ENCODE data around the gene DCDC1. TPM values are rescaled to one million over a fixed set of nuclear protein-coding genes. Genes with fewer than 3 reads are reported as not detected.

DCDC1 gene
- total RNA-seq, 1 experiment from 2014 or later = 0.58 TPM

DNA sequence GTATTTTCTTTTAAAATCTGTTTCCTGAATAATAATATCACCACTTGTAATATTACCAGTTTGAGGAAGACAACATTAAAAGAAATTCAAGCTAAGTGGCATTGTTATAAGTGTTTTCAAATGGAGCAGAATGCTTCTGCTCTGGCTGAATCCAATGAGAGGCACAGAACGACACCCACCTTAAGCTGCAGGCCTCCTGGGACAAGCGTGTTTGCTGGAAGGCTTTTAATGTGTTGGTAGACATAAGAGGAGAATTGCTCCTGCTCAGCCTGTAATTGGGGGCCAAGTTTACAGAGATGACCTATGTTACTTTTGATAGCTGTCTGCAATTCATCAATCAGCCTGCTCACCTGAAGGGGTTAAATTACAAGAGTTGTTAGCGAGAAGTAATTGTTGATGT lies 242.2 kb downstream of the DCDC1 start:
- H3K4me3 ChIP-seq (ENCODE audit: low read depth, low read length, poor library complexity, severe bottlenecking) = no peak overlapping the region
- no peak overlapping the region for H3K27ac ChIP-seq (ENCODE audit: low read depth, low read length, poor library complexity, severe bottlenecking)
- no peaks in the 10 kb centered on the region for H3K36me3 ChIP-seq (ENCODE audit: insufficient read depth, low read length, poor library complexity, severe bottlenecking)
- POLR2A ChIA-PET (ENCODE audit: low non-redundant PET) = no interaction called here
- CTCF ChIA-PET = no interaction called here
- TF ChIP-seq EZH2 (IDR thresholded peaks at IDR 0.05; ENCODE audit: borderline replicate concordance, low read depth, low read length, poor library complexity, severe bottlenecking) = no peak
- TF ChIP-seq, protein P1, sequence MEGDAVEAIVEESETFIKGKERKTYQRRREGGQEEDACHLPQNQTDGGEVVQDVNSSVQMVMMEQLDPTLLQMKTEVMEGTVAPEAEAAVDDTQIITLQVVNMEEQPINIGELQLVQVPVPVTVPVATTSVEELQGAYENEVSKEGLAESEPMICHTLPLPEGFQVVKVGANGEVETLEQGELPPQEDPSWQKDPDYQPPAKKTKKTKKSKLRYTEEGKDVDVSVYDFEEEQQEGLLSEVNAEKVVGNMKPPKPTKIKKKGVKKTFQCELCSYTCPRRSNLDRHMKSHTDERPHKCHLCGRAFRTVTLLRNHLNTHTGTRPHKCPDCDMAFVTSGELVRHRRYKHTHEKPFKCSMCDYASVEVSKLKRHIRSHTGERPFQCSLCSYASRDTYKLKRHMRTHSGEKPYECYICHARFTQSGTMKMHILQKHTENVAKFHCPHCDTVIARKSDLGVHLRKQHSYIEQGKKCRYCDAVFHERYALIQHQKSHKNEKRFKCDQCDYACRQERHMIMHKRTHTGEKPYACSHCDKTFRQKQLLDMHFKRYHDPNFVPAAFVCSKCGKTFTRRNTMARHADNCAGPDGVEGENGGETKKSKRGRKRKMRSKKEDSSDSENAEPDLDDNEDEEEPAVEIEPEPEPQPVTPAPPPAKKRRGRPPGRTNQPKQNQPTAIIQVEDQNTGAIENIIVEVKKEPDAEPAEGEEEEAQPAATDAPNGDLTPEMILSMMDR (conservative IDR thresholded peaks at IDR 0.05; ENCODE audit: low read depth, low read length) = no peak
- H3K9me3 ChIP-seq (ENCODE audit: low read depth, low read length, poor library complexity, severe bottlenecking) = peaks cover 10% of the 10 kb centered on the region
- no peaks in the 10 kb centered on the region for H3K4me1 ChIP-seq (ENCODE audit: insufficient read depth, low read length, poor library complexity, severe bottlenecking)
- BruUV-seq (replicated peaks) = no TSS peak
- H3K27me3 ChIP-seq (replicated peaks; ENCODE audit: insufficient read depth, low read depth, low read length, poor library complexity) = no peaks in the 10 kb centered on the region
- intact Hi-C loops (cut with micrococcal nuclease; ENCODE audit: unreplicated experiment) = no loop called here
- DNase-seq (ENCODE audit: low spot score) = no peak

GRCh38 chr11:31120428-31120827 lies 249.1 kb downstream of the DCDC1 start:
- TF ChIP-seq, protein P1 (conservative IDR thresholded peaks at IDR 0.05; ENCODE audit: low read depth, low read length) = no peak
- no peak for TF ChIP-seq EZH2 (IDR thresholded peaks at IDR 0.05; ENCODE audit: borderline replicate concordance, low read depth, low read length, poor library complexity, severe bottlenecking)
- no peak overlapping the region for H3K27ac ChIP-seq (ENCODE audit: low read depth, low read length, poor library complexity, severe bottlenecking)
- H3K4me3 ChIP-seq (ENCODE audit: low read depth, low read length, poor library complexity, severe bottlenecking) = no peak overlapping the region
- CTCF ChIA-PET = no interaction called here
- no TSS peak for BruUV-seq (replicated peaks)
- H3K27me3 ChIP-seq (replicated peaks; ENCODE audit: insufficient read depth, low read depth, low read length, poor library complexity) = no peaks in the 10 kb centered on the region
- no peak for DNase-seq (ENCODE audit: low spot score)
- H3K9me3 ChIP-seq (ENCODE audit: low read depth, low read length, poor library complexity, severe bottlenecking) = peaks cover 10% of the 10 kb centered on the region
- no peaks in the 10 kb centered on the region for H3K36me3 ChIP-seq (ENCODE audit: insufficient read depth, low read length, poor library complexity, severe bottlenecking)
- intact Hi-C loops (cut with micrococcal nuclease; ENCODE audit: unreplicated experiment) = loop anchor here (5.0 kb wide), 1 partner anchor 48 kb away; no protein-coding TSS in a partner anchor
- no peaks in the 10 kb centered on the region for H3K4me1 ChIP-seq (ENCODE audit: insufficient read depth, low read length, poor library complexity, severe bottlenecking)
- POLR2A ChIA-PET (ENCODE audit: low non-redundant PET) = no interaction called here

DNA sequence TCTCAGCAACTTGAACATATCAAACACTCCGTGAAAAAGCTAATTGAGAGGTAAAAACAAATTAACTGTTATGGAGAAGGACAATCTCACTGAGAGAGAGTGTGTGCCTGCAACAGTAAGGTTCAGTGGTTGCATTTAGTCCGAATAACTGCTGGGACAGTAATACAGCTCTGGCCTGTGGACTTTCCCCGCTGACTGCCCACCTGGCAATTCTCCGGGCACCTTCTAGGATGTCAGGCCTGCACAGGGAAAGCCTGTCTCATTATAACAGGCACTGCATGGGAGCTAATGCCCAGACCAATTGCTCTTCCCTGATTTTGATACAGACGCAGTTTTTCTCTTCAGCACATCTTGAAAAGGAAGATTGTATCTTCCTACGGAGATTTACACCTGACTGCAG lies 251.0 kb downstream of the DCDC1 start:
- Histone ChIP-seq H3K27ac (ENCODE audit: low read depth, low read length, poor library complexity, severe bottlenecking) (no peak overlapping the region), H3K36me3 (ENCODE audit: insufficient read depth, low read length, poor library complexity, severe bottlenecking) (no peaks in the 10 kb centered on the region), H3K4me3 (ENCODE audit: low read depth, low read length, poor library complexity, severe bottlenecking) (no peak overlapping the region), H3K9me3 (ENCODE audit: low read depth, low read length, poor library complexity, severe bottlenecking) (no peaks in the 10 kb centered on the region), H3K27me3 (replicated peaks; ENCODE audit: insufficient read depth, low read depth, low read length, poor library complexity) (no peaks in the 10 kb centered on the region), H3K4me1 (ENCODE audit: insufficient read depth, low read length, poor library complexity, severe bottlenecking) (no peaks in the 10 kb centered on the region)
- no peak for DNase-seq (ENCODE audit: low spot score)
- CTCF ChIA-PET = no interaction called here
- POLR2A ChIA-PET (ENCODE audit: low non-redundant PET) = no interaction called here
- intact Hi-C loops (cut with micrococcal nuclease; ENCODE audit: unreplicated experiment) = no loop called here
- no peak for TF ChIP-seq EZH2 (IDR thresholded peaks at IDR 0.05; ENCODE audit: borderline replicate concordance, low read depth, low read length, poor library complexity, severe bottlenecking)
- TF ChIP-seq, protein P1 (conservative IDR thresholded peaks at IDR 0.05; ENCODE audit: low read depth, low read length) = no peak
- BruUV-seq (replicated peaks) = no TSS peak

Measured in A673 (cell line).